H1 (cell line): ENCODE results near the gene GPSM1. TPM values are rescaled to one million over a fixed set of nuclear protein-coding genes. Genes with fewer than 3 reads are reported as not detected.

Experiments
- CTCF ChIA-PET: fragments of 300-600 bp; sonication (Branson Sonifier 250); formaldehyde crosslinking; loops from one replicate; lab custom pipeline; 2021; ENCODE audit not compliant: partially characterized antibody; lab: Charles Lee
- POLR2A ChIA-PET: fragments of 300-600 bp; sonication (Branson Sonifier 250); formaldehyde crosslinking; loops from one replicate; lab custom pipeline; 2021; ENCODE audit warnings: inconsistent platforms; ENCODE audit not compliant: partially characterized antibody; lab: Charles Lee
- DNase-seq, 2 experiments: peaks; one replicate each; pipeline versions ENCODE4 v3.0.0 to v3.0.0-alpha.2; 2010 to 2022; ENCODE audit warnings: low spot score in 2 of 2, low read depth in 1 of 2, mixed read lengths in 1 of 2
- FAIRE-seq: peaks from 2 replicates; lab custom pipeline; 2011; peaks lifted over from hg19 to GRCh38; lab: Jason Lieb, UNC
- H2AFZ ChIP-seq: 2 replicates; pipeline ENCODE4 v1.8.1; 2012; ENCODE audit warnings: low read length, inconsistent platforms
- H2AK5ac ChIP-seq: 2 replicates; pipeline ENCODE4 v1.6.1; 2013; ENCODE audit warnings: low read depth, low read length
- H2BK120ac ChIP-seq: replicated peaks from 2 replicates; pipeline ENCODE3; 2013; ENCODE audit warnings: low read depth, low read length, inconsistent platforms
- H2BK12ac ChIP-seq: 2 replicates; pipeline ENCODE4 v1.6.1; 2013; ENCODE audit warnings: low read depth, low read length
- H2BK15ac ChIP-seq: 2 replicates; pipeline ENCODE4 v1.6.1; 2013; ENCODE audit warnings: low read length
- H2BK20ac ChIP-seq: 2 replicates; pipeline ENCODE4 v1.6.1; 2013; ENCODE audit warnings: low read length
- H2BK5ac ChIP-seq: 2 replicates; pipeline ENCODE4 v1.6.1; 2013; ENCODE audit warnings: low read depth, low read length
- H3K14ac ChIP-seq: 2 replicates; pipeline ENCODE4 v1.6.1; 2013; ENCODE audit warnings: inconsistent platforms; ENCODE audit not compliant: insufficient read length
- H3K18ac ChIP-seq: 2 replicates; pipeline ENCODE4 v1.6.1; 2013; ENCODE audit warnings: low read length; ENCODE audit errors: extremely low read depth
- H3K23ac ChIP-seq: 2 replicates; pipeline ENCODE4 v1.6.1; 2013; ENCODE audit warnings: inconsistent platforms; ENCODE audit not compliant: insufficient read length
- H3K23me2 ChIP-seq: 2 replicates; pipeline ENCODE4 v1.6.1; 2013; ENCODE audit warnings: low read depth, low read length
- H3K27ac ChIP-seq: 2 replicates; pipeline ENCODE4 v1.6.1; 2011; ENCODE audit warnings: low read depth, low read length, inconsistent platforms
- H3K27me3 ChIP-seq, 4 experiments: replicated peaks in 1 of 4; 1 replicate in 1 of 4; 2 replicates in 3 of 4; pipeline versions ENCODE4 v1.6.1 to v1.8.1; 2011 to 2013; ENCODE audit warnings: low read length in 3 of 4, mild to moderate bottlenecking in 3 of 4, inconsistent platforms in 2 of 4, mixed read lengths in 2 of 4, moderate library complexity in 1 of 4; ENCODE audit not compliant: control insufficient read depth in 3 of 4, insufficient read depth in 3 of 4; ENCODE audit errors: extremely low read depth in 1 of 4
- H3K36me3 ChIP-seq, 4 experiments: 2 replicates each; pipeline versions ENCODE4 v1.6.1 to v1.8.1; 2011 to 2013; ENCODE audit warnings: mild to moderate bottlenecking in 4 of 4, low read length in 3 of 4, moderate library complexity in 2 of 4, control low read depth in 1 of 4, inconsistent platforms in 1 of 4; ENCODE audit not compliant: insufficient read depth in 4 of 4, control insufficient read depth in 2 of 4
- H3K4ac ChIP-seq: replicated peaks from 2 replicates; pipeline ENCODE3; 2013; ENCODE audit warnings: low read length, low read depth, mixed read lengths, inconsistent platforms; ENCODE audit not compliant: insufficient read length
- H3K4me1 ChIP-seq, 4 experiments: replicated peaks in 1 of 4; 1 replicate in 1 of 4; 2 replicates in 3 of 4; pipeline versions ENCODE4 v1.6.1 to v1.8.1; 2011 to 2013; ENCODE audit warnings: low read length in 3 of 4, inconsistent platforms in 2 of 4, mixed read lengths in 1 of 4; ENCODE audit not compliant: insufficient read depth in 4 of 4, control insufficient read depth in 3 of 4
- H3K4me2 ChIP-seq, 2 experiments: 2 replicates each; pipeline versions ENCODE4 v1.6.1 to v1.8.1; 2011 to 2013; ENCODE audit warnings: low read depth in 2 of 2, low read length in 2 of 2, control low read depth in 1 of 2, inconsistent platforms in 1 of 2, mild to moderate bottlenecking in 1 of 2; ENCODE audit not compliant: insufficient read depth in 1 of 2
- H3K4me3 ChIP-seq, 4 experiments: fragments of 200-600, 300-600 bp in 1 of 4; sonication (generic), shearing (Covaris generic), sonication (Bioruptor Twin) in 1 of 4; 2 replicates each; pipeline versions ENCODE4 v1.5.1 to v1.8.1; 2011 to 2016; ENCODE audit warnings: low read length in 4 of 4, low read depth in 3 of 4, control low read depth in 2 of 4, inconsistent platforms in 2 of 4, mild to moderate bottlenecking in 2 of 4, mixed read lengths in 1 of 4, moderate library complexity in 1 of 4; ENCODE audit not compliant: insufficient read depth in 2 of 4; ENCODE audit errors: extremely low read depth in 1 of 4
- H3K56ac ChIP-seq: replicated peaks from 2 replicates; pipeline ENCODE3; 2013; ENCODE audit warnings: low read depth, mild to moderate bottlenecking, mixed read lengths, low read length, inconsistent platforms; ENCODE audit not compliant: insufficient read length
- H3K79me1 ChIP-seq: 2 replicates; pipeline ENCODE4 v1.6.1; 2013; ENCODE audit warnings: low read depth, low read length, control low read depth
- H3K79me2 ChIP-seq, 2 experiments: 2 replicates each; pipeline versions ENCODE4 v1.6.1 to v1.8.1; 2012 to 2013; ENCODE audit warnings: low read length in 2 of 2, mild to moderate bottlenecking in 2 of 2, inconsistent platforms in 1 of 2; ENCODE audit not compliant: insufficient read depth in 2 of 2, control insufficient read depth in 1 of 2
- H3K9ac ChIP-seq, 4 experiments: replicated peaks in 1 of 4; 1 replicate in 1 of 4; 2 replicates in 3 of 4; pipeline versions ENCODE4 v1.6.1 to v1.8.1; 2011 to 2013; ENCODE audit warnings: low read depth in 3 of 4, low read length in 3 of 4, control low read depth in 2 of 4, mild to moderate bottlenecking in 2 of 4, moderate library complexity in 2 of 4, inconsistent platforms in 1 of 4; ENCODE audit errors: extremely low read depth in 1 of 4
- H3K9me3 ChIP-seq, 2 experiments: 2 replicates each; pipeline versions ENCODE4 v1.6.1 to v1.8.1; 2012 to 2013; ENCODE audit warnings: mild to moderate bottlenecking in 2 of 2, moderate library complexity in 2 of 2, control low read depth in 1 of 2, inconsistent platforms in 1 of 2, low read depth in 1 of 2, low read length in 1 of 2, mixed read lengths in 1 of 2; ENCODE audit not compliant: insufficient read depth in 2 of 2
- H4K20me1 ChIP-seq, 2 experiments: replicated peaks in 1 of 2; 2 replicates each; pipeline versions ENCODE3 to v1.8.1; 2011 to 2013; ENCODE audit warnings: inconsistent platforms in 2 of 2, low read length in 2 of 2, mild to moderate bottlenecking in 1 of 2; ENCODE audit not compliant: insufficient read depth in 2 of 2, control insufficient read depth in 1 of 2
- H4K5ac ChIP-seq: 2 replicates; pipeline ENCODE4 v1.6.1; 2013; ENCODE audit warnings: low read length, low read depth, mixed read lengths, inconsistent platforms; ENCODE audit not compliant: insufficient read length
- H4K8ac ChIP-seq: 2 replicates; pipeline ENCODE4 v1.8.0; 2013; ENCODE audit warnings: mild to moderate bottlenecking, moderate library complexity, low read length, inconsistent platforms; ENCODE audit not compliant: insufficient read depth; ENCODE audit errors: extremely low read depth
- H4K91ac ChIP-seq: replicated peaks from 2 replicates; pipeline ENCODE3; 2013; ENCODE audit warnings: low read length, mixed read lengths, inconsistent platforms; ENCODE audit not compliant: insufficient read length
- WGBS, 2 experiments: shearing (Covaris generic) in 1 of 2; methylation state at CpG; one replicate each; pipeline versions ENCODE4 v1.1.6 to v1.1.7; 2013 to 2015; ENCODE audit warnings: low lambda C conversion rate in 2 of 2, mixed read lengths in 2 of 2, inconsistent platforms in 1 of 2, low coverage in 1 of 2, missing lambda C conversion rate in 1 of 2; ENCODE audit not compliant: insufficient replicate concordance in 2 of 2, insufficient coverage in 1 of 2, insufficient read length in 1 of 2; ENCODE audit errors: extremely low coverage in 1 of 2, missing lambda C conversion rate in 1 of 2; 5-methylcytosine and 5-hydroxymethylcytosine counted together
- polyA plus RNA-seq, 7 experiments: library from polyadenylated mRNA; depleted of rRNA in 3 of 7; stranded (reverse) in 5 of 7; unstranded in 2 of 7; fragments of >200 nt in 5 of 7; fragments of 200-250 nt in 2 of 7; gene quantifications; 1 replicate in 5 of 7; 2 replicates in 1 of 7; 4 replicates in 1 of 7; pipeline versions ENCODE4 v1.2.1 to v1.2.3, GENCODE V29; 2011 to 2013; ENCODE audit warnings: missing spikeins in 2 of 7, mixed read lengths in 2 of 7
- total RNA-seq: library from RNA; stranded (reverse); fragmentation: NEBNext Ultra II Directional; extraction: Animal tissue kit (Norgen Biotek cat#: 25700); gene quantifications from 2 replicates; pipeline ENCODE4 v1.2.1, GENCODE V29; 2021

The GPSM1 gene
- total and polyA plus RNA-seq, 2 of the 8 experiments (the other 6 are each of a cell fraction or from before 2014, with no cell fraction given) = 12.8 to 18.0 TPM

DNA sequence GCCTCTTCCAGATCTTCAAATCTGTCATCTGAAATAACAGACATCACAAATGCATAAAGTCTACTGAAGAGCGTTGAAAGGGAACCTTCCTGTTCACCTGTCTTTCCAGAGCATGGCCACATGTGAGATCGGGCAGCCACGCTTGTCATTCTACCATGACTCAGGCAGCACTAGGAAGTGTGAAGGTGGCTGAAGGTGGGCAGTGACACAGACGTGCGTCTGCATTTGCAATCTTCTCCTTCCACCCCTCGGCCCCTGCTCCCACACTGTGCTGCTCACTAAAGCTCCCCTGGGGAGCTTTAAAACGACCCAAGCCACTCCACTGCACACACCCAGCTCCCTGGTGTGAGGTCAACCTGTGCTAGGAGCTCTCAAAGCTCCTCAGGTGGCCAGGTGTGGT lies 80.6 kb downstream of the GPSM1 start:
- Histone ChIP-seq H3K23me2 (peaks cover 9% of the 10 kb centered on the region), H3K79me2 (peaks cover 11 to 42% of the 10 kb centered on the region in 2 experiments), H2BK12ac (no peak overlapping the region), H2AFZ (no peak overlapping the region), H3K36me3 (peaks cover 16 to 54% (median 37%) of the 10 kb centered on the region in 4 experiments), H2BK120ac (no peak overlapping the region), H3K4ac (no peak overlapping the region), H3K56ac (no peak overlapping the region), H3K4me2 (no peak overlapping the region), H3K18ac (no peak overlapping the region), H2BK20ac (no peak overlapping the region), H3K79me1 (peaks cover 20% of the 10 kb centered on the region), H3K9me3 (no peaks in the 10 kb centered on the region), H2AK5ac (no peak overlapping the region), H3K9ac (no peak overlapping the region), H3K27ac (no peak overlapping the region), H4K91ac (no peak overlapping the region), H4K8ac (no peak overlapping the region), H3K4me1 (peaks cover 0 to 3% (median 3%) of the 10 kb centered on the region in 4 experiments; a peak in 4 of 7 replicates), H4K5ac (no peak overlapping the region), H3K4me3 (no peak overlapping the region), H3K14ac (no peak overlapping the region), H2BK15ac (no peak overlapping the region), H4K20me1 (peaks cover 6 to 11% of the 10 kb centered on the region in 2 experiments), H2BK5ac (no peak overlapping the region), H3K23ac (no peak overlapping the region), H3K27me3 (no peaks in the 10 kb centered on the region)
- 95% methylated on average over 7 of the region's 7 CpGs; no CpG with 5 or more reads in 1 of the 2 experiments for WGBS, 2 experiments
- no peak for FAIRE-seq
- POLR2A ChIA-PET = interaction anchor here (0.5 to 8.0 kb wide), 10 partner anchors 10 to 161 kb away, joined by 3 to 123 read pairs (median 5); partner anchors contain the start of gene SNAPC4
- DNase-seq = no peak
- CTCF ChIA-PET = interaction anchor here (1.2 to 2.0 kb wide), 3 partner anchors 17 to 45 kb away, joined by 3 to 5 read pairs (median 4); partner anchors contain the start of gene DNLZ
